Epithelial cell of prostate (primary cell): ENCODE data around the gene CHRDL2.

Source experiments
- DNase-seq: peaks from one replicate; pipeline ENCODE4 v3.0.0-alpha.2; 2011; ENCODE audit warnings: low read depth, low spot score
- H3K27ac ChIP-seq: fragments of 450-650 bp; 2 replicates; pipeline ENCODE4 v1.5.1; 2017; ENCODE audit warnings: mild to moderate bottlenecking

The CHRDL2 gene

DNA sequence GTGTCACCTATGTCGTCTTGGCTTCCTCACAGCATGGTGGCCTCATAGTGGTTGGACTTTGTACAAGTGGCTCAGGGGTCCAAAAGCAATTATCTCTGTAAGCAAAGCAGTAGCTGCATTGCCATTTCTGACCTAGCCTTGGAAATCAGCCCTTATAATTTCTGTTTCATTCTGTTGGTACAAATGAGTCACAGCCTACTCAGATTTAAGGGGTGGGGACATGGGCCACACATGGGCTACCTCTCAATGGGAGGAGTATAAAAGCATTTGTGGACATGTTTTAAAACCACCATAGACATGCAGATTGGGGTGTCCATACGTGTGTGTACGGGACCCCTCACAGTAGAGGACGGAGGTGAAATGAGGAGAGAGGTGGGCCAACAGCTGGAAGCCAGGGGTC is 41.6 kb downstream of the CHRDL2 start:
- DNase-seq, result no peak
- no peak overlapping the region for H3K27ac ChIP-seq

GRCh38 chr11:74687237-74688023 is 43.8 kb downstream of the CHRDL2 start:
- no peak overlapping the region for H3K27ac ChIP-seq
- DNase-seq, result no peak

GRCh38 chr11:74686792-74687191 is 44.4 kb downstream of the CHRDL2 start:
- DNase-seq, result no peak
- H3K27ac ChIP-seq, result no peak overlapping the region

DNA sequence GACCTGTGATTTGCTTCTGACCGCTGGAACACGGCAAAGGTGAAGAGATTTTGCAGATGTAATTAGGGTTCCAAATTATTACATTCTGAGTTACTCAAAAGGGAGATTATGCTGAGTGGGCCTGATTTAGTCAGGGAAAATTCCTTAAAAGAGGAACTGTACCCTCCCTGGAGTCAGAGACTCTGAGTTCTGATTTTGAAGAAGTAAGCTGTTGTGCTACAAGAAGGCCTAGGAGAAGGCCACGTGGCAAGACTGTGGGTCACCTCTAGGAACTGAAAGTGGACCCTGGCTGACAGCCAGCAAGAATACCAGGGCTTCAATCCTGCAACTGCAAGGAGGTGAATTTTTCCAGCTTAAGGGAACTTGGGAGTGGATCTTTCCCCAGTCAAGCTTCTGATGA is 45.3 kb downstream of the CHRDL2 start:
- DNase-seq, result no peak

GRCh38 chr11:74685338-74685737 is 45.9 kb downstream of the CHRDL2 start:
- no peak overlapping the region for H3K27ac ChIP-seq
- DNase-seq, result no peak

More for the DNA sequence above, 45.3 kb downstream of the CHRDL2 start:
- no peak overlapping the region for H3K27ac ChIP-seq

GRCh38 chr11:74684661-74685060 is 46.6 kb downstream of the CHRDL2 start:
- no peak overlapping the region for H3K27ac ChIP-seq
- no peak for DNase-seq

DNA sequence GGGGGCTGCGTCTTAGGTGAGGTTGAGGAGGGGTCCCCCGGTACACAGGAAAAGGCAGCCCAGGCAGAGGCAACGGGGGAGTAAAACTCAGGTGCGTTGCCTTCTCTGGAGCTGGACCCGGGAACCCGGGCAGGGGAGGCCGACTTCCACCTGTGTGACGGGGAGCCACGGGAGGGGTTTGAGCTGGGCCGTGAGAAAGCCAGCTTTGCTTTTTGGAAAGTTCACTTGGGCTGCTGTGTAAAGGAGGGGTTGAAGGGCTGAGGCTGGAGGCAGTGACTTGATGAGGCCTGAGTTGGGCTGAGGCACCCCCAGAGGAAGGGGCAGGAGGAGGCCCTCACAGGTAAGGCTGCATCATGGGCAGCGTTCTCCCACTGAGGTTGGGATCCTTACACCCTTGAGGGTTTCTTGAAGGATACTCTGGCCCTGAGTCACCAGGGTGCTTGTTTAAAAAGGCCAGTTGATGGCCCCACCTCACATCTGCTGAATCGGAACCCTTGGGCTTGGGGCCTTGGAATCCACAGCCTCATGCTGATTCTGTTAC is 47.2 kb downstream of the CHRDL2 start:
- no peak for DNase-seq
- no peak overlapping the region for H3K27ac ChIP-seq

DNA sequence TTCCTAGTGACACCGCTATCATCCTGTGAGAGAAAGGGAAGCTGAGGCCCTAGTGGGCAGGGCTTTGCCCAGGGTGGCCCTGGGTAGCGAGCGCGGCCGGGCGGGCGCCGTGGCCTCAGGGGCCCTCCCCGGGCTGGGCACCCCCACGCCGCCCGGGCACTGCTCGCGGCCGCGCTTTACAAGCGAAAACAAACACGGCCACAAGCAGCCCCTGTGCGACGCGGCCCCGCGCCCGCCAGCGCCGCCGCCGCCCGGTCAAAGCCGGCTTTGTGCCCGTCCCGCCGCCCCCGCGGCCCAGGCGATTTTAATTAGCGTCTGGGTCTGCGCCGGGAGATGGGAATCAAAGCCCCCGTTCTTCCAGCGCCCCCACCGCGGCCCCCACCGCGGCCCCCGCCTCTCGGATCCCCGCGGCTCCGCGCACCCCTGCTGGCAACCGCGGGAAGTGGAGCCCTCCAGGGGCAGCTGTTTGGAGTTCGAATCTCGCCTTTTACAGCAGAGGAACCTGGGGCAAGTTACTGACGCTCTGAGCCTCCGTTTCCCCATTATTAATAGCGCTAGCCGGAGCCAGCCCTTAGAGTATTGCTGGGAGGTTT is 47.9 kb downstream of the CHRDL2 start:
- no peak overlapping the region for H3K27ac ChIP-seq
- DNase-seq, result no peak

- H3K27ac ChIP-seq, result no peak overlapping the region
- DNase-seq, result no peak
Measured at GRCh38 chr11:74682731-74683278, 48.4 kb downstream of the CHRDL2 start.

DNA sequence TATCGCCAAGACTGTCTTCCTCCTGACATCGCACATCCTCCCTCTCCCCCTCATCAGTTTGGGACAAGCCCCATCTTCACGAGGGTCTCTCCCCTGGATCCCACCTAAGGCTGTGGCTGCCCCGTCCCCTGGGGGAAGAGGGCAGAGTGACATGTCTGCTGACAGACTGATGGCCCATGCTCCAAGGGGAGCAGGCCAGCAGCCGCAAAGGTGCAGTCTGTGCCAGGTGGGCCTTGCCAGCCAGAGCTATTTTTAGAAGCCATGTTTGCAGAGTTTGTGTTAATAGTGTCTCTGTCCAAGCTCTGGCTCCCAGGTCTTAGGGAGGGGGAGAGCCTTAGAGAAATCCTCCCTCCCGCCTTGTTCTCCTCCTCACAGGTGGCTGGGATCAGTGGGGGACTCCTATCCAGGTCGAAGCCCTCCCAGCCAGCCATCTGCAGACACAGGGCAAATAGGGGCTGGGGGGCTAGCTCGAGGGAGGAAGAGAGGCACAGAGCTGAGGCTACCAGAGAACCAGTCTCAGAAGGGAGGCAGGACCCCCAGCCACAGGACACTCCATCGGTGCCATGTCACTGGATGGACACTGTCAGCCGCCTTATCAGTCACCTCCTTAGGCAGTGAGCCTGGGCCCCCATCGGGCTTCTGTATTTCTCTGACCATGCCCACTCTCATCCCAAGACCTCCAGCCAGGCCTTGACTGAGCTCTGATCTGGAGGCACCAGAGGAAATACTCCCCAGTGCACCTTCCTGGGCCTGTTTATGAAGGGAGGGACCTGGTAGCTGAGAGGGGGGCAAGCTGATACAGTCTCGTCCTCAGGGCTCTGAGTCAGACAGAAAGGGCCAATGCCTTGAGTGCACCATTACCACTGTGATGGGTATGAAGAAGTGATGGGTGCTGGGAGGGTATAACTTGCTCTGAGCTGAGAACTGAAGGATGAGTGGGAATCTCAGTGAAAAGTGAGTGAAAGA is 49.3 kb downstream of the CHRDL2 start:
- H3K27ac ChIP-seq, result no peak overlapping the region
- DNase-seq, result no peak

DNA sequence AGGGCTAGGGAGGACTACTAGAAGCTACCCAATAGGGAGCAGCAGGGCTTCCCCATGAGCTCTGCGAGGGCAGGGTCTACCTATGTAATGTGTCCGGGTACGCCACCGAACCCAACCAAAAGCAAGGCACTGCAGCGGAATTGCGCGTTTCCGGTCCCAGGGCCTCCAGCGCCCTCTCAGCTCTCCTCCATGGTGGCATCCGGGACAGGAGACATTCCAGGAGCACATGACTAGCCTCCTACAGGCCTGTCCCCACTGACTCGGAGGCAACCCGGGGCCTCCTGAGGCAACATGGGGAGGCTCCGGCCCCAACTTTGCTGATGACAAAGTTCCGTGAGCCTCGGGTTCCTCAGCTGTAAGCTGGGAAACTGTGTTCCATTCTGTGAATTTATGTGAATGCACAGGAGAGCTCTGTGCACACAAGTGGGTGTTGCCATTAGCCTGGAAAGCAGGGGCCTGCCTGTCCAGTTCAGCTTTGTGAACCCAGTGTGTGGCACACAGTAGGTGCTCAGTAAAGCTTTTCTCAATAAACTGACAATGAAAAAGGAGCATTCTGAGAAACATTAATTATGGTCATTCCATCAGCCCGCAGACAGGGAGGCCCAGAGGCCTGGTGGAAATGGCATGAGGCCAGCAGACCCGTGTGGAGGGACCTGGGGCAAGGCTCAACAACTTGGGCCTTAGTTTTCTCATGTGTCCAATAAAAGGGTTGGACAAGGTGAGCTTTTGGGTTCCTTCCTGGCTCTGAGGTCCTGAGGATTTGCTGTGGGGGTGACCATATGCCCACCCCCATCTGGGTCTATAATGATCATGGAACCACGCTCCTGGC is 50.3 kb downstream of the CHRDL2 start:
- DNase-seq, result no peak
- H3K27ac ChIP-seq, result no peak overlapping the region

DNA sequence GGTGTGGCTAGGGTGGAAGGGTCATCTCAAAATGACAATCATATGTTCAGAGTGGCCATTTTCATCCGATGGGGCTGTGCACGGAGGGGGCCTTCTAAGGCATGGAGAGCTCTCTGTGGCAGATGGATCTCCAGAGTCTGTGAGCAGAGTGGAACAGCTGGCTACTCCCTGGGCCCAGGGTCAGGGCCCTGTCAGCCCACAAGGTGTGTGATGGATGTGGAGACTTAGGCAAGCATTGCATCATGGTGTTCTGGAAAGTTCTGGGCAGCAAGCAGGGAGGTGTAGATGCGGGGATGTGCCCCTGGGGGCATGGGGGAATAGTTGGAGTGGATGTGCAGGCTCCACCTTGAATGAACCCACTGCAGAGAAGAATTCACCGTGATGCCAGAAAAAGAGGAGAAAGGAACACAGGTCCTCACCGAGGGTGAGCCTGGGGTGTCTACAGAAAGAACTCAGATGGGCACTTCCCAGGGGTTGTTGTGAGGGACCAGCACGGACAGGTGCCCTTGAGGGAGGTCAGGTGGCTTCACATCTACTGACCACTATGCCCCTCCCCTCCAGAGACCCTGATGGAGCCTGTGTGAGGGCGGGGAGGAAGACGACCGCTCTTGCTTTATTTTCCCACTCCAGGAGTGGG is 51.1 kb downstream of the CHRDL2 start:
- H3K27ac ChIP-seq, result no peak overlapping the region
- no peak for DNase-seq

- no peak overlapping the region for H3K27ac ChIP-seq
- no peak for DNase-seq
Measured at GRCh38 chr11:74679513-74679865, 51.7 kb downstream of the CHRDL2 start.

GRCh38 chr11:74678591-74679512 is 52.4 kb downstream of the CHRDL2 start:
- DNase-seq, result no peak
- no peak overlapping the region for H3K27ac ChIP-seq

DNA sequence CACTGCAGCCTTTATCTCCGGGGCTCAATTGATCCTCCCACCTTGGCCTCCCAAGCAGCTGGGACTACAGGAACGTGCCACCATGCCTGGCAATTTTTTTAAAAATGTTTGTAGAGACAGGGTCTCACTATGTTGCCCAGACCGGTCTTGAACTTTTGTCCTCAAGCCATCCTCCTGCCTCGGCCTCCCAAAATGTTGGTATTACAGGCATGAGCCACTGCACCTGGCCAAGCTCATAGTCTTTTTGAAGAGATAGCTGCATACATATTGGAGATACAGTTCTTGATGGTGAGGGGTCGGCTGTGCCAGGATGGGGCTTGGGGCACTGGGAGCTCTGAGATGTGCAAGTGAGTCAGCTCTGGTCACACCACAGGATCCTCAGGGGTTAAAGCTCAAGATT is 53.2 kb downstream of the CHRDL2 start:
- H3K27ac ChIP-seq, result no peak overlapping the region
- DNase-seq, result no peak

DNA sequence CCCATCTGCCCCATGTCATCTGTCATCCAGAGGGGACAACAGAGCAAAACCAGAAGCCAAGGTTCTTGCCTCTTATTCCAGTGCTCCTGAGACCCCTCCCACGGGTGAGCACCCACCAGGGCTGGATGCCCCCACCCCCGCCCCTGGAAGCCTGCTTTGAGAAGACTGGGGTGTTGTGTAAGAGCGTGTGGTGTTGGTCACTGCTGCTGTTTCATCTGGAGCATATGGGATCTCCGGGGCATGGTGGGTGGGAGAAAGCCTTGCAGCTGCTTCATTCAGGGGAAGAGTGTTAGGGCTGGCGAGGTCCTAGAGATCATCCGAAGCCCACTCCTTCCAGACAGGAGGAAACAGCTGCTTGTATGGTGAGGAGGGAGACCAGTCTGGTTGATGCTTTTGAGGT is 54.1 kb downstream of the CHRDL2 start:
- no peak for DNase-seq
- no peak overlapping the region for H3K27ac ChIP-seq

DNA sequence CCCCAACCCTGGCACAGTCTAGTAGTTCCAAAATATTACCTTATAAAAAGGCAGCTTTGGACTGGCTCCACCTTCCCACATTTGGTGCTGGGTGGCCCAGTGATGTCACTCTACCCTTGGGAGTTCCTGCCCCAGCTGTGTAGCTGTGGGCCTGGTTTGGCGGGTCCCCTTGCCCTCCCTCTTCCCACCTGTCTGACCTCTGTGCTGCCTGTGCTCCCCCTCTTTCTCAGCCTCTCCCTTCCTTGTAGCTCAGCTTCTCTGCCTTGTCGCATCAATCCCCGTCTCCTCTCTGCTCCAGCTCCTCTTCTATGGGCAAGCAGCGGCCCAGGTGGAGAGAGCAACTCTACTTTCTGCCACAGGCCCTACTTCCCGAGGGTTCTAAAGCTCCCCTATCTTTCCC is 54.6 kb downstream of the CHRDL2 start:
- H3K27ac ChIP-seq, result no peak overlapping the region
- no peak for DNase-seq

- DNase-seq, result no peak
- H3K27ac ChIP-seq, result no peak overlapping the region
Measured at GRCh38 chr11:74675761-74676160, 55.5 kb downstream of the CHRDL2 start.
